ENCODE measurements around the gene SUSD1.
A peak's percentile ranks its signal among the peaks of the same experiment; 100 is the strongest.
"Not testable (repeated sequence)": the region's sequence is repeated elsewhere in the genome, so short reads cannot be mapped to it uniquely, and the experiment has no call there.

SUSD1 gene

DNA sequence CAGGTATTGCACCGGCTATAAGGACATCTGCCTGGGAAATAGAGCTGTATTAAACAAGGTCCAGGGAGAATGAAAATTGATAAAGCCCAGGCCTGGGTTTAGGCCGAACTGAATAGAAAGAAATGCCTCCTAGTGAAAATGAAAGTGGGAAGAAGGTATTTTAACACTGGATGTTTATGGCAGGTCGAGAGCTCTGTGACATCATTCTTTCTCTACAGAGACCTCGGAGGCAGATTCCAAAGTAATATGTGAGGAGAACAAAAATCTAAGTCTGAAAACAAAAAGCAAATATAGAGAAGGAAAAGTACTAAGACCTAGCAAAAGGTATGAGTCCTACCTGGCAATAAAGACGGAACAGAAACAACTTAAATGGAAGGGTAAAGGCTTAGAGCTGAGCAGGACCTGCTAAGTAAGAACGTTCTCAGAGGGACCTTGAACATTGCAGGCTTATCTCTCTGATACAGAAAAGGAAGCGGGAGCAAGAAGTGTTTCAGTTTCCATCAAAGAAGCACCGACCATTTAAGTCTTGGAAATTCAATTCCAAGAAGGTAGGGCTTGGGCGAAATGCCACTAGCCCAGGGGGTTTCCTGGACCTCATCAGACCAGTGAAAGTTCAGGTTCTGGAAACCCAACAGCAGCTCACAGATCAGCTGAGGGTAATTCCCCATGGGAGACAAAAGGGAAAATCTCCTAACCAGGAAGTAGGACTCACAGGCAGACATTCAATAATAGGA, 80.0 kb downstream of the SUSD1 start:
- DNase-seq (ENCODE audit: low read depth), result no peak

- DNase-seq (ENCODE audit: low read depth), result no peak
Measured at GRCh38 chr9:112094241-112094640, 80.9 kb downstream of the SUSD1 start.

DNA sequence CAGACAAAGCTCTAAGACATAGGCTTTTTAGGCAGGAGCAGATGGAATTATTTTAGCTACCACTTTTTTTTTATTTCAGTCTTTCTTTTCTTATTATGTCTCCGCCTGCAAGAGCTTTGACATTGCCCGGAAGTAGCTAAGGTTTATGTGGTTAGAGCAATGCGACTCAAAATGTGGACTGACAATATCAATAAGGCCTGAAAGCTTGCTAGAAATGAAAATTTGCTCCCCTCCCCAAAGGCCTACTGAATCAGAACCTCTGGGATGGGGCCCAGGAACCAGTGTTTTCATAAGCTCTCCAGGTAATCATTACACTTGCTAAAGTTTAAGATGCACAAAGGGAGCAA, 81.3 kb downstream of the SUSD1 start:
- no peak for DNase-seq (ENCODE audit: low read depth)

DNA sequence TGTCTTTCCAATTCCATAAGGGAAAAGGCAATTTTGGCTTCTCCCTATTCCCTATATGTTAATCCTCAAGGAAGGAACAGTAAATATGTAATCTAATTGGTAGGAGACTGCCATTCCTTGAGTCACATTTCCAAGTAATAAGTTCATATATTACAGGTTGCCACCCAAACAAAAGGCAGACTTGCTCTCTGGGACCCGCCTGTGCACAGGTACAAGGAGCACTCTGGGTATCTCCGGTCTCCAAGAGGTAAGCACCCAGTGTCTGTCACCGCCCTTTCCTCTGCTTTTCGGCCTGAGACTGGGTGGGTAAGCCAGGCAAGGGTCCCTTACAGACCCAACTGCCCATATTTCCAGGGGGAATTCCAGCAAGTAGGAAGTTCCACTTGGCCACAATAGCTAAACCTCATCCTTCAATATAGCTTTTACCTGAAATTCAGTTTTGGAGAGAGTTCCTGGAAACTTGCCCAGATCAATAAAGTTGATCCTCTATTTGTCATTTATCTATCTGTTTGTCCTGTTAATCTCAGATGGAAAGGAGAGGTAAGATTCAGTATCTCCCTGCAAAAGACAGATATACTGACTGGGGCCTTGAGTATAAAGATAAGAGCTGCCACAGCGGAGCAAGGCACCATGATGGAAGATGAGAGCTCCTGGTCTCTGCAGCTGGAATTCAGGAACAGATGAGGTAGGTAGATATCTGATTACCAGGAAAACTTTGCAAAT, 81.8 kb downstream of the SUSD1 start:
- no peak for DNase-seq (ENCODE audit: low read depth)

- no peak for DNase-seq (ENCODE audit: low read depth)
Measured at GRCh38 chr9:112091810-112092209, 83.3 kb downstream of the SUSD1 start.

GRCh38 chr9:112087506-112087905, 87.6 kb downstream of the SUSD1 start:
- no peak for DNase-seq (ENCODE audit: low read depth)

- no peak for DNase-seq (ENCODE audit: low read depth)
Measured at GRCh38 chr9:112086627-112087026, 88.5 kb downstream of the SUSD1 start.

- DNase-seq (ENCODE audit: low read depth), result no peak
Measured at GRCh38 chr9:112084907-112085306, 90.2 kb downstream of the SUSD1 start.

DNA sequence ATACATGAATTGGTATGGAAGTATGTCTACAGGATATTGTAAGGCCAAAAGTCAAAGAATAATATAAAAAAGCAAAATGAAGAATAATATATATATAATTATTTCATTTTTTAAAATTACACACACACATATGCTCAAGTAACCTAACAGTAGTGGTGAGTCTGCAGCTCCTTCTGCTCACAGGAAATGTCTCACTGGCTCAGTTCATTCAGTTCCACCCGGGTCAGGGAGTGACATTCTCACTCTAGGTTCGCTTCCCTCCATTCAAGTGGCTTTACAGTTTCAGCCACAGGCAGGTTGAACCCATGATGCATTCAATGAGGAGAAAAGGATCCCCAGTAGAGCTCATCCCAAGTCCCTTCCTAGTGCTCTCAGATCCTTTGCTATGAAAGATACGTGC, 90.8 kb downstream of the SUSD1 start:
- no peak for DNase-seq (ENCODE audit: low read depth)

DNA sequence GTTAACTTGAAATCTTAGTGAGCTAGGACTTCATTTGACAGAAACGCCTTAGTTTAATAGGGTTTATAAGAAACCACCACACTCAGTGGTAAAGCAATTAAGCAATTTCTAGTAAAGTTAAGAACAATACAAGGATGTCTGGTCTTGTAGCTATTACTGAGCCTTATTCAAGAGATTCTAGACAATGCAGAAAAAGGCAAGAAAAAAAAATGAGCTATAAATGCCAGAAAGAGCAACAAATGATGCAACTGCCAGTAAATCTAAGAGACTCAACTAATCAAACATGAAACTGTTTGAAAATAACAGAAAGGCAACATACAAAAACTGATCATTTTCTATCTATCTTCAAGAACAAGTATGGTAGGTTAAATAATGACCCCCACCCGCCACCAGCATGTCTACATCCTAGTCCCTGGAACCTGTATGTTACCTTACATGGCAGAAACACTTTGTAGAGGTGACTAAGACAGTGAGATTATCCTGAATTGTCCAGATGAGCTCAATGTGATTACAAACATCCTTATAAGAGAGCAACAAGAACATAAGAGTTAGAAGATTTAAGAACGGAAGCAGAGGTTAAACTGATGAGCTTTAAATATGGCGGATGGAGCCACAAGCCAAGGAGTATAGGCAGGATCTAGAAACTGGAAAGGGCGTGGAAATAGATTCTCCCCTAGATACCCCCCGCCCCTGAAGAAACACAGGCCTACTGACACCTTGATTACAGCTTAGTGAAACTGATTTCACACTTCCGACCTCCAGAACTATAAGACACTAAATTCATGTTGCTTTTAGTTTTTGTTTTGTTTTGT, 93.0 kb downstream of the SUSD1 start:
- no peak for DNase-seq (ENCODE audit: low read depth)

- DNase-seq (ENCODE audit: low read depth), result no peak
Measured at GRCh38 chr9:112080831-112081542, 94.1 kb downstream of the SUSD1 start.

GRCh38 chr9:112078432-112078831, 96.7 kb downstream of the SUSD1 start:
- DNase-seq (ENCODE audit: low read depth), result no peak

GRCh38 chr9:112076814-112077213, 98.3 kb downstream of the SUSD1 start:
- DNase-seq (ENCODE audit: low read depth), result no peak

- no peak for DNase-seq (ENCODE audit: low read depth)
Measured at GRCh38 chr9:112075009-112075378, 100.1 kb downstream of the SUSD1 start.

DNA sequence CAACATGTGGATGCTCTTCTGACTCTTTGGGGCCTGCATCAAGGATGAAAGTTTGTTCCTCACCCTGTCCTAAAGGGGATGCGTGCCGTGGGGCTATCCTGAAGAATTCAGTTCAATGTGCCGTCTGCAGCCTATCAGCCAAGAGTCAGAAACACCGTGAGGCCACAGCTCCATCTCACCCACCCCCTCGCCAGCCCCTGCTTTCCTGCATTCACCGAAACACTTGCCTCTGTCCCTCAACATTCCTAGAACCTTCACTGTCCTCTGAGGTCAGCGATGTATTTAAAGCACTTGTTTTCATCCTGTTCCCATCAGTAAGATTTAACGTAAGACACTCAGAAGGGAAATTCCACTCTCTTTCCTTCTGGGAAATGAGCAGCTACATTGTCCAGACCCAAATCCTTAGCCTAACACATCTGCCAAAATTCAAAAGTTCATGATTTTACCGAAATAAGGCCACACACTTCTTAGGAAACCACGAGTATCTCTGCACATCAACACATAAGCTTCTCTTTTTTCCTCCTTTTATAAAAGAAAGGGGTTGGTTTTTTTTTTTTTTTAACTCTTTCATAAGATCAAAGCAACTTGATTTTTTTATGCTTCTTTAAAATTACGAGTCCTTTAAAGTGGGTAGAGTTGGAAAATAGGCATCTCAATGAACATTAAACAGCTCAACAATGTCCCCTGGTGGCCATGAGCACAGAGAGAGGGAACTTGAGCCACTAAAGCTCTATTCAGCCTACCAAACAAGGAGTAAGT, 100.7 kb downstream of the SUSD1 start:
- DNase-seq (ENCODE audit: low read depth), result peak; percentile 27

DNA sequence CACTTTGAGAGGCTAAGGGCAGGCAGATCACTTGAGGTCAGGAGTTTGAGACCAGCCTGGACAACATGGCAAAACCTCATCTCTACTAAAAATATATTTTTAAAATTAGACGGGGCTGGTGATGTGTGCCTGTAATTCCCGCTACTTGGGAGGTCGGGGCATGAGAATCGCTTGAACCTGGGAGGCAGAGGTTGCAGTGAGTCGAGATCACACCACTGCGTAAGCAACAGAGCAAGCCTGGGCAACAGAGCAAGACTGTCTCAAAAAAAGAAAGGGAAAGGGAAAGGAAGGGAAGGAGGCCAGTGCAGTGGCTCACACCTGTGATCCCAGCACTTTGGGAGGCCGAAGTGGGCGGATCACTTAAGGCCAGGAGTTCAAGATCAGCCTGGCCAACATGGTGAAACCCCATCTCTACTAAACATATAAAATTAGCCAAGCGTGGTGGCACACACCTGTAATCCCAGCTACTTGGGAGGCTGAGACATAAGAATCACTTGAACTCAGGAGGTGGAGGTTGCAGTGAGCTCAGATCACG, 101.4 kb downstream of the SUSD1 start:
- not testable (repeated sequence) for DNase-seq (ENCODE audit: low read depth)

DNA sequence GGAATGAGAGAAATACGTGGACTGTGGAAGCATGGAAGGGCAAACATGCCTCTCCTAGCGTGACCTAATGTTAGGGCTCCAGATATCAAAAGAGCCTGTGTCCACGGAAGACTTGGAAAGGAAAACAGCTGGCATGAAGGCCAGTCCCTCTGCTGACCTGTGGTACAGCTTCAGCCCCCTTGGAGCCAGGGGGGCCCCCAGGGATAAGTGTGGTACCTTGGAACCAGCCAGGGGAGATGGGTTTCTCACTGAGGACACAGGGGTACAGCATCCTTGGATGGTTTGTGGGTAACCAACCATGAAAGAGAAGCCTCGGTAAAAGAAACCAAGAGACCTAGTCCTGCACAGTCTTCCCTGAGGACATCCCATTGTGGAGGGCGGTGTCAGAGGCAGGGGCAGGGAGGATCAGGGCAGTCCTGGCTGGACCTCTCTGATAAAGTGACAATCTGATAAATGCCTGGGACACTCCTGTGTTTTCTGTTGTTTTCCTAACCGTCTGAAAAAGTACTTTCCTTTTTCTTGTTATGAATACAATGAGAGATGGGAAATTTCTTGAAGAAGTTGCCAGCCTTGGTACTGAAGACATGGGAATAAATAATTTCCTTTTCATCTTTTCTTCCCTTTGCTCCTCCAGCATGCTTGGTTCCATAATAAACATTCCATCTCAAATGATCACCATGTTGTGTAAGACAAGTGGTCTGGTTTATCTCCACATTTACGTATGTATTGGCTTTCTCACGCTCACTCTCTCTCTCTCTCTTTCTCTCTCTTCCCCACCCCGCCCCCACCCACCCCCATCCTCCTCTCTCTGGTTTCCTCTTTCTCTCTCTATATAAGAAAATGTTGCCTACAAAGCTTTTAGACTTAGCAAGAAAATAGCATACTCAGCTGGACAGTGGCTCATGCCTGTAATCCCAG, 102.1 kb downstream of the SUSD1 start:
- no peak for DNase-seq (ENCODE audit: low read depth)

DNA sequence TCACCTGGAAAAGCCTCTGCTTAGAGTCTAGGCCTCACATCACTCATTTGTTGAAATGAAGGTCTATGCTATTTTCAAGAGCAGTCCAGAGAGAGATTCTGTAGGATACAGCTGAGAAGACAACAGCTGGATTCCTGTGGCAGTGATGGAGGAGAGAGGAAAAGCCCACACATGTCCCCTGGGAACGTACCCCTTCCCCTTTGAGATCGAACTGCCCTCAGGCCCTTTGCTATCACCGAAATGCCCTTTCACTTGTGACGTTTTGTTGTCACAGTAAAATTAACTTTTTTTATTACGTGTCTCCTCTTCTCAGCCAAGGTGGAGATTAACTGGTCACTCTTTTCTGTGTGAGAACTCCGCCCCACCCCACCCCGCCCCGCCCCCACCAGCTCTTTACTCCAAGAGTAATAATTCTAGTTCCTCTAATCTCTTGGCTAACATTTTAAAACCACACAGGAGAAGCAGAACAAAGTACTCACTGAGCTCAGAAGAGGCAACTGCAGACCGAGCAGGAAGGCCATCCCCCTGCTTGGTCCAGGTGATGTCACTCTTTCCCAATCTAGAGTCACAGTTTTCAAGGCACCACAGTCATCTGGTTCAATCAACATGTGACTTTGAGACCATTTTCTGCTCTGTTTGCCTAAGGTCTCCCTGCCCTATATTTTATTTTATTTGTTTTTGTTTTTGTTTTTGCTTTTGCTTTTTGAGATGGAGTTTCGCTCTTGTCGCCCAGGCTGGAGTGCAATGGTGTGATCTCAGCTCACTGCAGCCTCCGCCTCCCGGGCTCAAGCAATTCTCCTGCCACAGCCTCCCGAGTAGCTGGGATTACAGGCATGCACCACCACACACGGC, 105.6 kb downstream of the SUSD1 start:
- no peak for DNase-seq (ENCODE audit: low read depth)
